GM12865 (cell line): Measurements from ENCODE around the gene TERC.

Source experiments
- DNase-seq: peaks from one replicate; pipeline ENCODE4 v3.0.0; 2010; ENCODE audit warnings: low read depth
- H3K4me3 ChIP-seq: 2 replicates; pipeline ENCODE4 v1.5.1; 2011; ENCODE audit warnings: mild to moderate bottlenecking, low read depth, low read length, control low read depth
- CTCF ChIP-seq: IDR thresholded peaks from 2 replicates; pipeline ENCODE4 v1.5.1; 2011; ENCODE audit warnings: low read length, control low read depth, low read depth, inconsistent platforms; ENCODE audit not compliant: insufficient read depth; ENCODE audit errors: missing control alignments

TERC gene

GRCh38 chr3:169771497-169772304 is 6.8 kb upstream of the TERC start:
- no peak for TF ChIP-seq CTCF
- DNase-seq, result peak; percentile 86
- H3K4me3 ChIP-seq, result peak overlapping the region; percentile 80

- peak; percentile 81 for DNase-seq
- no peak for TF ChIP-seq CTCF
- H3K4me3 ChIP-seq, result peak within 1 kb of the TSS; percentile 70
Measured at GRCh38 chr3:169769287-169770181, 4.7 kb upstream of the TERC start, which contains the start of gene ACTRT3. Gene ACTRT3 (minus strand): TSS chr3:169769561. CDS start chr3:169769520, 41 bp downstream.

- peak; percentile 81 for DNase-seq
- TF ChIP-seq CTCF, result no peak
Measured at GRCh38 chr3:169764312-169764881, 463 bp downstream of the TERC start.

GRCh38 chr3:169760479-169760878 is 4.4 kb downstream of the TERC start:
- DNase-seq, result peak; percentile 26
- no peak for TF ChIP-seq CTCF
- H3K4me3 ChIP-seq, result no peak overlapping the region

More at GRCh38 chr3:169764312-169764881, 463 bp downstream of the TERC start:
- H3K4me3 ChIP-seq, result peak overlapping the region; percentile 74

- peak; percentile 46 for DNase-seq
- no peak overlapping the region for H3K4me3 ChIP-seq
- no peak for TF ChIP-seq CTCF
Measured at GRCh38 chr3:169759256-169759655, 5.6 kb downstream of the TERC start.

- no peak for TF ChIP-seq CTCF
- no peak overlapping the region for H3K4me3 ChIP-seq
- no peak for DNase-seq
Measured at GRCh38 chr3:169758359-169758994, 6.4 kb downstream of the TERC start.
